CD4-positive, alpha-beta memory T cell (primary cell): ENCODE data around the gene CSNK1G1. TPM values are rescaled to one million over a fixed set of nuclear protein-coding genes. Genes with fewer than 3 reads are reported as not detected.

Experiments
- CTCF ChIA-PET: fragments of 350-600 bp; sonication (Branson Sonifier 250); formaldehyde crosslinking; loops from one replicate; lab custom pipeline; 2021; ENCODE audit warnings: inconsistent platforms; ENCODE audit not compliant: partially characterized antibody; lab: Charles Lee
- POLR2A ChIA-PET: fragments of 350-600 bp; sonication (Branson Sonifier 250); formaldehyde crosslinking; loops from one replicate; lab custom pipeline; 2021; ENCODE audit not compliant: partially characterized antibody; lab: Charles Lee
- DNase-seq, 5 donors: peaks; one replicate each; pipeline versions ENCODE4 v3.0.0 to v3.0.0-alpha.2; 2020 to 2022; ENCODE audit warnings: mixed read lengths in 1 of 5
- H3K27ac ChIP-seq: one replicate; pipeline ENCODE4 v1.7.0; 2013; ENCODE audit warnings: low read depth, low read length
- H3K27me3 ChIP-seq: 2 replicates; pipeline ENCODE4 v1.7.0; 2013; ENCODE audit warnings: mild to moderate bottlenecking, low read length, moderate library complexity; ENCODE audit not compliant: insufficient read depth
- H3K36me3 ChIP-seq: 2 replicates; pipeline ENCODE4 v1.7.0; 2013; ENCODE audit warnings: mild to moderate bottlenecking, low read length, moderate library complexity; ENCODE audit not compliant: insufficient read depth
- H3K4me1 ChIP-seq: 2 replicates; pipeline ENCODE4 v1.7.0; 2013; ENCODE audit warnings: mild to moderate bottlenecking, low read length, moderate library complexity; ENCODE audit not compliant: insufficient read depth
- H3K4me3 ChIP-seq, 2 donors: one replicate each; pipeline ENCODE4 v1.7.0; 2013; ENCODE audit warnings: low read length in 2 of 2, mild to moderate bottlenecking in 1 of 2
- H3K9me3 ChIP-seq, 2 donors: one replicate each; pipeline ENCODE4 v1.7.0; 2013; ENCODE audit warnings: low read length in 2 of 2, control low read depth in 1 of 2; ENCODE audit not compliant: control insufficient read depth in 1 of 2
- H3K27ac Mint-ChIP-seq, 7 donors: one replicate each; pipeline ENCODE4 v1.8.0; 2020 to 2021; ENCODE audit warnings: mixed read lengths in 7 of 7, mild to moderate bottlenecking in 6 of 7, inconsistent platforms in 3 of 7, moderate library complexity in 3 of 7
- H3K27me3 Mint-ChIP-seq, 2 donors: one replicate each; pipeline ENCODE4 v1.8.0; 2020 to 2021; ENCODE audit warnings: mixed read lengths in 2 of 2
- H3K36me3 Mint-ChIP-seq, 2 donors: one replicate each; pipeline ENCODE4 v1.8.0; 2020 to 2021; ENCODE audit warnings: mixed read lengths in 2 of 2, inconsistent platforms in 1 of 2, mild to moderate bottlenecking in 1 of 2
- H3K4me1 Mint-ChIP-seq, 4 donors: one replicate each; pipeline ENCODE4 v1.8.0; 2020 to 2021; ENCODE audit warnings: mixed read lengths in 4 of 4, mild to moderate bottlenecking in 1 of 4
- H3K4me3 Mint-ChIP-seq, 8 donors: one replicate each; pipeline ENCODE4 v1.8.0; 2020 to 2021; ENCODE audit warnings: mixed read lengths in 8 of 8, mild to moderate bottlenecking in 7 of 8, moderate library complexity in 6 of 8, inconsistent platforms in 3 of 8
- H3K9me3 Mint-ChIP-seq, 8 donors: one replicate each; pipeline ENCODE4 v1.8.0; 2020 to 2021; ENCODE audit warnings: mixed read lengths in 8 of 8, mild to moderate bottlenecking in 5 of 8, inconsistent platforms in 3 of 8, moderate library complexity in 1 of 8
- intact Hi-C: fragments of 100-400 bp; cut with micrococcal nuclease; formaldehyde crosslinking; loops from one replicate; pipeline ENCODE4 v1.15.1; 2023
- polyA plus RNA-seq, 2 donors: library from polyadenylated mRNA; unstranded; fragments of 300-500 nt; fragmentation: Illumina TruSeq; gene quantifications; one replicate each; pipeline ENCODE4 v1.2.3, GENCODE V29; 2021
- total RNA-seq, 2 experiments: library from RNA; stranded (reverse); gene quantifications; one replicate each; pipeline ENCODE4 v1.2.3, GENCODE V29; 2021

Gene CSNK1G1
- total and polyA plus RNA-seq, 4 experiments from 2014 or later, result 6.2 to 27.7 (median 24.1) TPM

DNA sequence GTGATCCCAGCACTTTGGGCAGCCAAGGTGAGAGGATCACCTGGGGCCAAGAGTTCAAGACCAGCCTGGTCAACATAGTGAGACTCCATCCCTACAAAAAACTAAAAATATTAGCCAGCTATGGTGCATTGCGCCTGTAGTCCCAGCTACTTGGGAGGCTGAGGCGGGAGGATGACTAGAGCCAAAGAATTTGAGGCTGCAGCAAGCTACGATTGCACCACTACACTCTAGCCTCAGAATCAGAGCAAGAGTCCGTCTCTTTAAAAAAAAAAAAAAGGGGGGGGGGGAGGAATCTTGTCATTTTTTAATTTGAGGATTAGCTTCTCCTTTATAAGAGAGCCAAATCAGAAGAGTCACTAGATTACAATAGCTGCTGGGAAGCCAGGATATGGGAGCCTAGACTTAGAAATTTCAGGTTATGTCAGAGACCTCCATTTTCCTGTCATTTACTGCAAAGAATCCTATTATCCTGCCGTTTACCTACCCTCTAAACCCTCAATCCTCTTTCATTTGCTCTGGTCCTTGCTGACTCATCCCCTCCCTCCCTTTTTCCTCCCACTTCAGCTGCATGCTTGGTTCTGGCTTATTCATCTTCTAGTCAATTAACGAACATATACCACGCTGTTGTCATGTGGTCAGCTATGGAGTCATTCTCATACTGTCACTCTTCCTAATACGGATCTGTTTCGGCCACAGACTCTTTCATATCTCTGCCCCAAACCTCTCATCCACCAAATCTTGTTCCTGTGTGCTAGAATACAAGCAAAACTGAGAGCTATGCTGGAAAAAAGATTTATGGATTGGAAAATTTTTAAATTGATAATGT, 109.4 kb downstream of the CSNK1G1 start:
- Mint-ChIP-seq H3K36me3 (peaks cover 14 to 21% of the 10 kb centered on the region in 2 donors), H3K4me3 (peak overlapping the region in 3 of 8 donors; percentile 3 to 26 (median 7)), H3K27me3 (no peaks in the 10 kb centered on the region), H3K27ac (peak overlapping the region in 6 of 7 donors; percentile 5 to 78 (median 48)), H3K4me1 (peaks cover 22 to 47% (median 33%) of the 10 kb centered on the region in 4 donors), H3K9me3 (peaks cover 0 to 6% (median 3%) of the 10 kb centered on the region in 8 donors)
- peaks cover 3% of the 10 kb centered on the region for H3K36me3 ChIP-seq
- H3K27ac ChIP-seq, result no peak overlapping the region
- intact Hi-C loops, result no loop called here
- H3K9me3 ChIP-seq, result no peaks in the 10 kb centered on the region
- ChIA-PET POLR2A (no interaction called here), CTCF (no interaction called here)
- H3K4me3 ChIP-seq, result no peak overlapping the region
- H3K4me1 ChIP-seq, result peaks cover 23% of the 10 kb centered on the region
- DNase-seq, result no peak
- H3K27me3 ChIP-seq, result no peaks in the 10 kb centered on the region

DNA sequence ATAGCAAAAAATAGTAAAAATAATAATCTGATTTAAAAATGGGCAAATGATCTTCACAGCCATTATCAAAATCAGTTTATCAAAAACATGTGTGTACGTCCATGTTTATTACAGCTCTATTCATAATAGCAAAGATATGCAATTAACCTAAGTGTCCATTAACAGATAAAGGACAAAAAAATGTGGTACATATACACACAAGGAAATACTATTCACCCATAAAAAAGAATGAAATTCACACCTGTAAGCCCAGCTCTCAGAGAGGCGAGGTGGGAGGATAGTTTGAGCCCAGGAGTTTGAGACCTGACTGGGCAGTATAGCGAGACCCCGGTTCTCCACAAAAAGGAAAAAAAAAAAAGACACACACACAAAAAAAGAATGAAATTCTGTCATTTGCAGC, 110.6 kb downstream of the CSNK1G1 start:
- Histone ChIP-seq H3K9me3 (no peaks in the 10 kb centered on the region), H3K36me3 (no peaks in the 10 kb centered on the region), H3K4me3 (no peak overlapping the region), H3K27ac (no peak overlapping the region), H3K4me1 (peaks cover 19% of the 10 kb centered on the region), H3K27me3 (no peaks in the 10 kb centered on the region)
- H3K27me3 Mint-ChIP-seq, result no peaks in the 10 kb centered on the region
- intact Hi-C loops, result no loop called here
- peaks cover 22 to 45% (median 34%) of the 10 kb centered on the region in 4 donors for H3K4me1 Mint-ChIP-seq
- CTCF ChIA-PET, result no interaction called here
- POLR2A ChIA-PET, result no interaction called here
- H3K4me3 Mint-ChIP-seq, result no peak overlapping the region
- no peak for DNase-seq
- H3K27ac Mint-ChIP-seq, result no peak overlapping the region
- peaks cover 0 to 6% (median 3%) of the 10 kb centered on the region in 8 donors for H3K9me3 Mint-ChIP-seq
- H3K36me3 Mint-ChIP-seq, result peaks cover 15 to 21% of the 10 kb centered on the region in 2 donors

DNA sequence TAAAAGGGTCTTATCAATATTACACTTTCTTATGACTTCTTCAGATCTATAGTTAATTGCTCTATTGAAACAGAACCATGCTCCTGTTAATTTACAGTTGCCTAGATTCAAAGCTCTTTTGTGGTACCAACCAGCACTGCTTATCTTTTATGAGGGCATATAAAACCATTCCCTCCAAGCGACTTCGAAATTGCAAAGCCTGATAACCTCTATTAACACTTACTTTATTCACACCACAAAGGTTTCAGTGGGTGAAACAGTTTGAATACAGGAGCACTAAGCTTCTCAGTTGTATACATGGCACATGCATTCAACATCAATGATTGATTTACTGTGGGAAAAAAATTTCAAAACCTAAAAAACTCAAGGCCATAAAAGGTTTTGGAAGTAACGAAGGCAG, 118.3 kb downstream of the CSNK1G1 start:
- Histone ChIP-seq H3K4me1 (peaks cover 5% of the 10 kb centered on the region), H3K9me3 (no peaks in the 10 kb centered on the region), H3K36me3 (no peaks in the 10 kb centered on the region), H3K4me3 (no peak overlapping the region), H3K27me3 (no peaks in the 10 kb centered on the region), H3K27ac (no peak overlapping the region)
- Mint-ChIP-seq H3K4me3 (no peak overlapping the region), H3K9me3 (peaks cover 0 to 6% (median 3%) of the 10 kb centered on the region in 8 donors), H3K36me3 (peaks cover 6 to 19% of the 10 kb centered on the region in 2 donors), H3K27ac (no peak overlapping the region), H3K27me3 (no peaks in the 10 kb centered on the region), H3K4me1 (peaks cover 15 to 29% (median 22%) of the 10 kb centered on the region in 4 donors)
- ChIA-PET CTCF (no interaction called here), POLR2A (no interaction called here)
- intact Hi-C loops, result no loop called here
- no peak for DNase-seq

DNA sequence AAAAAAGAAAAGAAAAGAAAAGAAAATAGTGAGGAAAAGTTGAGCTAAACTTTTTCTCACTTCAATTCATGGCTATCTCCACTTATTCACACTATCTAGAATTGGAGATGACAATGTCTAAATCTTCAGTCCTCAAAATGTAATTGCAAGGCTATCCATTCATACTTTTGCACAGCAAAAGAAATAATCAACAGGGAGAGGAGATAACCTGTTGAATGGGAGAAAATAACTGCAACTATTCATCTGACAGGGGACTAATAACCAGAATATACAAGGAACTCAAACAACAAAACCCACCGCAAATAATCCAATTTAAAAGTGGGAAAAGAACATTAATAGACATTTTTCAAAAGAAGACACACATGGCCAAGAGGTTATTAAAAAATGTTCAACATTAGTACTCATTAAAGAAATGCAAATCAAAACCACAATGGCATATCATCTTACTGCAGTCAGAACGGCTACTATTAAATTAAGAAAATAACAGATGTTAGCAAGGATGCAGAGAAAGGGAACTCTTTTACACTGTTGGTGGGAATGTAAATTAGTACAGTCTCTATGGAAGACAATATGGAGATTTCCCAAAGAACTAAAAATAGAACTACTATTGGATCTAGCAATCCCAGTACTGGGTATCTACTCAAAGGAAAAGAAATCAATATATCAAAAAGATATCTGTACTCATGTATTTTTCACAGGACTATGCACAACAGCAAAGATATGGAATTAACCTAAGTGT, 119.6 kb downstream of the CSNK1G1 start:
- no peaks in the 10 kb centered on the region for H3K27me3 ChIP-seq
- Mint-ChIP-seq H3K27me3 (no peaks in the 10 kb centered on the region), H3K27ac (no peak overlapping the region), H3K4me3 (no peak overlapping the region), H3K36me3 (peaks cover 2 to 9% of the 10 kb centered on the region in 2 donors), H3K9me3 (no peaks in the 10 kb centered on the region), H3K4me1 (peaks cover 14 to 29% (median 19%) of the 10 kb centered on the region in 4 donors)
- H3K4me1 ChIP-seq, result peaks cover 5% of the 10 kb centered on the region
- ChIA-PET POLR2A (no interaction called here), CTCF (no interaction called here)
- intact Hi-C loops, result no loop called here
- H3K27ac ChIP-seq, result no peak overlapping the region
- H3K36me3 ChIP-seq, result no peaks in the 10 kb centered on the region
- DNase-seq, result no peak
- H3K9me3 ChIP-seq, result no peaks in the 10 kb centered on the region
- no peak overlapping the region for H3K4me3 ChIP-seq

DNA sequence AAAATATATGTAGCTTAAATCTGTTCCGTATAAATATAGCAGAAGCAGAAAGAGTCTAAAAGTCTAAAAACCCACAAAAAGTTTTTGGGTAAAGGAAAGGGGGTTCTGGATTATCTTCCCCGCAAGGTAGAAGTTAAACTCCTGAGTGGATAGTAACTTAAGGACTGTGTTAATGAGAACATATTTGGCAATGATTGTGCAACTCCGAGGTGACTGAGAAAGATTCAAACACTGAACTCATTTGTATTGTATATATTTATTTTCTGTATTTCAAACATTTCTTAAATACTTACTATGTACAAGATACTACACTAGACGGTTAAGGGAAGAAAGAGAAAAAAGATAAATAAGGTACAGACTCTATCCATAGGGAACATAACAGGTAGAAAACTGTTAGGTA, 120.4 kb downstream of the CSNK1G1 start:
- no peaks in the 10 kb centered on the region for H3K9me3 Mint-ChIP-seq
- Histone ChIP-seq H3K9me3 (no peaks in the 10 kb centered on the region), H3K4me3 (no peak overlapping the region), H3K27me3 (no peaks in the 10 kb centered on the region), H3K36me3 (no peaks in the 10 kb centered on the region), H3K4me1 (peaks cover 5% of the 10 kb centered on the region), H3K27ac (no peak overlapping the region)
- no peaks in the 10 kb centered on the region for H3K27me3 Mint-ChIP-seq
- peaks cover 2 to 9% of the 10 kb centered on the region in 2 donors for H3K36me3 Mint-ChIP-seq
- no peak overlapping the region for H3K27ac Mint-ChIP-seq
- CTCF ChIA-PET, result no interaction called here
- peaks cover 10 to 22% (median 14%) of the 10 kb centered on the region in 4 donors for H3K4me1 Mint-ChIP-seq
- POLR2A ChIA-PET, result no interaction called here
- no peak overlapping the region for H3K4me3 Mint-ChIP-seq
- DNase-seq, result no peak
- intact Hi-C loops, result no loop called here

DNA sequence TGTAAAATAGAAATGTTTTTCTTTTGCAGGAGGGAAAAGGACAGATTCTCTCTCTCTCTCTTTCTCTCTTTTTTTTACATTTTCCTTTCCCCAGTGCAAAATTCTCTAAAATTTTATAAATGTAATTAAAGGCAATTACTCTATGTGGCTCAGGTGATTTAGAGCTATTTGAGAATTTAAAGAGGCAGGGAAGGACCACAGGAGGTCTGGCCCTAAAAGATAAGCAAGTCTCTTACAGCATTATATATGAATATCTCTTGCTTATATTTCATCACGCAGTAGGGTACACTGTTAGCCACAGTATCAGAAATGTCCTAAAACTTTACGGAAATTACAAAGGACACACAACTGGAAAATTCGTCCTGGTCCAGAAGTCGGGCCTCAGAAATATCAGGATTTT, 122.7 kb downstream of the CSNK1G1 start:
- Histone ChIP-seq H3K27me3 (no peaks in the 10 kb centered on the region), H3K27ac (no peak overlapping the region), H3K9me3 (no peaks in the 10 kb centered on the region), H3K4me1 (no peaks in the 10 kb centered on the region), H3K36me3 (no peaks in the 10 kb centered on the region), H3K4me3 (no peak overlapping the region)
- no peak overlapping the region for H3K4me3 Mint-ChIP-seq
- DNase-seq, result no peak
- ChIA-PET CTCF (interaction anchor here (1.6 kb wide), 1 partner anchor 831 kb away, joined by 3 read pairs; no protein-coding TSS in a partner anchor), POLR2A (no interaction called here)
- H3K27ac Mint-ChIP-seq, result no peak overlapping the region
- intact Hi-C loops, result no loop called here
- H3K27me3 Mint-ChIP-seq, result no peaks in the 10 kb centered on the region
- H3K9me3 Mint-ChIP-seq, result no peaks in the 10 kb centered on the region
- H3K4me1 Mint-ChIP-seq, result peaks cover 4 to 17% (median 10%) of the 10 kb centered on the region in 4 donors
- H3K36me3 Mint-ChIP-seq, result peaks cover 4 to 10% of the 10 kb centered on the region in 2 donors

DNA sequence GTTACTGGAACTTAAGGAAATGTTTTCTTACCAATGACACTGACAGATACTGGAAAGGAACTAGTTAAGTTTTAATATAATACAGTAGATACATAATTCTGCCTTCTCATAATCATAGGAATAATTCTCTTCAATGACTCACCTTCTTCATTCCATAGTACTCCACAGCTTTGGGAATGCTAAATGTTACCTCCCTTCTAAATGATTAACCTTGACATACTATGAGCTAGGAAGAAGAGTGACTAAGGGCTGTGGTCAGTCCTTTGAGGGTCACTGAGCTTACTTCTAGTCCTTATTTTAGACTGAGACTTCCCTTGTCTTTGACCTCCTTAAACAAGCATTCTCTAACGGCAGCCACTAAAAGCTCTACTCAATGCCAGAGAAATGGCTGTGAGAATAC, 123.6 kb downstream of the CSNK1G1 start:
- ChIA-PET POLR2A (no interaction called here), CTCF (interaction anchor here (1.1 to 1.6 kb wide), 2 partner anchors 16 to 830 kb away, joined by 3 read pairs; no protein-coding TSS in a partner anchor)
- DNase-seq, result no peak
- Histone ChIP-seq H3K9me3 (no peaks in the 10 kb centered on the region), H3K4me1 (no peaks in the 10 kb centered on the region), H3K27ac (no peak overlapping the region), H3K36me3 (no peaks in the 10 kb centered on the region), H3K27me3 (no peaks in the 10 kb centered on the region), H3K4me3 (no peak overlapping the region)
- intact Hi-C loops, result no loop called here
- Mint-ChIP-seq H3K9me3 (no peaks in the 10 kb centered on the region), H3K27ac (no peak overlapping the region), H3K36me3 (peaks cover 4 to 14% of the 10 kb centered on the region in 2 donors), H3K4me1 (peaks cover 4 to 17% (median 11%) of the 10 kb centered on the region in 4 donors), H3K4me3 (no peak overlapping the region), H3K27me3 (no peaks in the 10 kb centered on the region)
